GM21576 (cell line): ENCODE results near the gene PPP2R1B.

Experiments
- ATAC-seq: cut with Tn5 transposase; IDR thresholded peaks from one replicate; pipeline ENCODE4 v1.9.1; 2021; ENCODE audit warnings: mild to moderate bottlenecking, moderate library complexity; ENCODE audit not compliant: unreplicated experiment

The PPP2R1B gene

GRCh38 chr11:111749646-111750045 is 16.5 kb downstream of the PPP2R1B start:
- no peak for ATAC-seq

GRCh38 chr11:111748035-111748804 is 18.0 kb downstream of the PPP2R1B start:
- ATAC-seq: no peak

GRCh38 chr11:111745719-111746504 is 20.3 kb downstream of the PPP2R1B start:
- no peak for ATAC-seq

GRCh38 chr11:111743700-111744099 is 22.5 kb downstream of the PPP2R1B start:
- no peak for ATAC-seq

GRCh38 chr11:111741751-111742150 is 24.4 kb downstream of the PPP2R1B start:
- ATAC-seq: no peak

- no peak for ATAC-seq
Measured at GRCh38 chr11:111739299-111739698, 26.9 kb downstream of the PPP2R1B start.

GRCh38 chr11:111737444-111738210 is 28.6 kb downstream of the PPP2R1B start:
- no peak for ATAC-seq

GRCh38 chr11:111736621-111737443 is 29.4 kb downstream of the PPP2R1B start:
- no peak for ATAC-seq

GRCh38 chr11:111736181-111736590 is 30.0 kb downstream of the PPP2R1B start:
- no peak for ATAC-seq

- no peak for ATAC-seq
Measured at GRCh38 chr11:111735262-111736116, 30.7 kb downstream of the PPP2R1B start.

- ATAC-seq: no peak
Measured at GRCh38 chr11:111734954-111735261, 31.3 kb downstream of the PPP2R1B start.

GRCh38 chr11:111734101-111734953 is 31.9 kb downstream of the PPP2R1B start:
- ATAC-seq: no peak

- ATAC-seq: no peak
Measured at GRCh38 chr11:111733611-111734088, 32.5 kb downstream of the PPP2R1B start.

- ATAC-seq: no peak
Measured at GRCh38 chr11:111733016-111733415, 33.2 kb downstream of the PPP2R1B start.

GRCh38 chr11:111731821-111732220 is 34.4 kb downstream of the PPP2R1B start:
- ATAC-seq: no peak

GRCh38 chr11:111730871-111731591 is 35.2 kb downstream of the PPP2R1B start:
- ATAC-seq: no peak

- ATAC-seq: no peak
Measured at GRCh38 chr11:111729831-111730311, 36.3 kb downstream of the PPP2R1B start.
